Astrocyte (in vitro differentiated cells and primary cell): ENCODE measurements around the gene HECW1.
"Not testable (repeated sequence)": the region's sequence is repeated elsewhere in the genome, so short reads cannot be mapped to it uniquely, and the experiment has no call there.

Experiments used
- CTCF ChIP-seq: IDR thresholded peaks from 2 replicates; pipeline ENCODE4 v1.5.1; 2011; ENCODE audit warnings: low read depth, mild to moderate bottlenecking, inconsistent platforms, low read length, moderate library complexity; ENCODE audit not compliant: insufficient read depth
- EZH2 ChIP-seq: IDR thresholded peaks from 2 replicates; pipeline ENCODE4 v1.6.1; 2012; ENCODE audit warnings: mild to moderate bottlenecking, low read length, inconsistent platforms; ENCODE audit not compliant: insufficient read depth

GRCh38 chr7:43210539-43210938 lies 98.1 kb downstream of the HECW1 start:
- TF ChIP-seq CTCF, EZH2: not testable (repeated sequence)
